ENCODE data around the gene FAM9C.

GRCh38 chrX:13013363-13014110 is 30.9 kb downstream of the FAM9C start:
- TF ChIP-seq CTCF (IDR thresholded peaks at IDR 0.05) (no peak), POLR2A (IDR thresholded peaks at IDR 0.05; ENCODE audit: low read depth) (no peak)

All from esophagus muscularis mucosa (tissue), 3 donors.